CD4-positive, alpha-beta T cell treated with Interleukin-21 for 1 hour (primary cell): Measurements from ENCODE around the gene HEBP2.
"Not testable (repeated sequence)": the region's sequence is repeated elsewhere in the genome, so short reads cannot be mapped to it uniquely, and the experiment has no call there.

Experiments
- DNase-seq: peaks from one replicate; pipeline ENCODE4 v3.0.0-alpha.2; 2020

HEBP2 gene

GRCh38 chr6:138403801-138404665 is at the start of gene HEBP2:
HEBP2 (plus strand) TSS chr6:138404223; CDS start chr6:138404496, 273 bp downstream.
- DNase-seq = peak; percentile 93

- DNase-seq = no peak
Measured at GRCh38 chr6:138357928-138358327, 46.1 kb upstream of the HEBP2 start.

GRCh38 chr6:138368684-138369083 is 35.3 kb upstream of the HEBP2 start:
- DNase-seq = not testable (repeated sequence)

GRCh38 chr6:138370631-138371451 is 33.2 kb upstream of the HEBP2 start:
- no peak for DNase-seq

GRCh38 chr6:138371452-138371711 is 32.6 kb upstream of the HEBP2 start:
- DNase-seq = no peak

- no peak for DNase-seq
Measured at GRCh38 chr6:138371720-138372119, 32.3 kb upstream of the HEBP2 start.

GRCh38 chr6:138372711-138373463 is 31.1 kb upstream of the HEBP2 start:
- DNase-seq = peak; percentile 15

GRCh38 chr6:138374230-138374629 is 29.8 kb upstream of the HEBP2 start:
- DNase-seq = no peak

GRCh38 chr6:138374815-138375214 is 29.2 kb upstream of the HEBP2 start:
- DNase-seq = no peak

- no peak for DNase-seq
Measured at GRCh38 chr6:138377042-138377441, 27.0 kb upstream of the HEBP2 start.

GRCh38 chr6:138377844-138378243 is 26.2 kb upstream of the HEBP2 start, which contains the start of gene SMIM28:
SMIM28 (plus strand) TSS chr6:138377905; CDS start chr6:138378073, 168 bp downstream.
- no peak for DNase-seq

- no peak for DNase-seq
Measured at GRCh38 chr6:138378463-138378862, 25.6 kb upstream of the HEBP2 start.

- DNase-seq = no peak
Measured at GRCh38 chr6:138382498-138383265, 21.3 kb upstream of the HEBP2 start.

GRCh38 chr6:138383776-138384175 is 20.2 kb upstream of the HEBP2 start:
- no peak for DNase-seq

- DNase-seq = no peak
Measured at GRCh38 chr6:138386897-138387296, 17.1 kb upstream of the HEBP2 start.

- DNase-seq = no peak
Measured at GRCh38 chr6:138387577-138388368, 16.2 kb upstream of the HEBP2 start.

- no peak for DNase-seq
Measured at GRCh38 chr6:138389551-138389950, 14.5 kb upstream of the HEBP2 start.

GRCh38 chr6:138393871-138394783 is 9.9 kb upstream of the HEBP2 start:
- DNase-seq = no peak

- DNase-seq = no peak
Measured at GRCh38 chr6:138396709-138397108, 7.3 kb upstream of the HEBP2 start.
